GM18907 (cell line): ENCODE measurements around the gene WDR87.
"Not testable (repeated sequence)": the region's sequence is repeated elsewhere in the genome, so short reads cannot be mapped to it uniquely, and the experiment has no call there.

ENCODE experiments used
- ATAC-seq: cut with Tn5 transposase; IDR thresholded peaks from one replicate; pipeline ENCODE4 v1.9.1; 2021; ENCODE audit warnings: mild to moderate bottlenecking, moderate library complexity; ENCODE audit not compliant: unreplicated experiment

Gene WDR87

DNA sequence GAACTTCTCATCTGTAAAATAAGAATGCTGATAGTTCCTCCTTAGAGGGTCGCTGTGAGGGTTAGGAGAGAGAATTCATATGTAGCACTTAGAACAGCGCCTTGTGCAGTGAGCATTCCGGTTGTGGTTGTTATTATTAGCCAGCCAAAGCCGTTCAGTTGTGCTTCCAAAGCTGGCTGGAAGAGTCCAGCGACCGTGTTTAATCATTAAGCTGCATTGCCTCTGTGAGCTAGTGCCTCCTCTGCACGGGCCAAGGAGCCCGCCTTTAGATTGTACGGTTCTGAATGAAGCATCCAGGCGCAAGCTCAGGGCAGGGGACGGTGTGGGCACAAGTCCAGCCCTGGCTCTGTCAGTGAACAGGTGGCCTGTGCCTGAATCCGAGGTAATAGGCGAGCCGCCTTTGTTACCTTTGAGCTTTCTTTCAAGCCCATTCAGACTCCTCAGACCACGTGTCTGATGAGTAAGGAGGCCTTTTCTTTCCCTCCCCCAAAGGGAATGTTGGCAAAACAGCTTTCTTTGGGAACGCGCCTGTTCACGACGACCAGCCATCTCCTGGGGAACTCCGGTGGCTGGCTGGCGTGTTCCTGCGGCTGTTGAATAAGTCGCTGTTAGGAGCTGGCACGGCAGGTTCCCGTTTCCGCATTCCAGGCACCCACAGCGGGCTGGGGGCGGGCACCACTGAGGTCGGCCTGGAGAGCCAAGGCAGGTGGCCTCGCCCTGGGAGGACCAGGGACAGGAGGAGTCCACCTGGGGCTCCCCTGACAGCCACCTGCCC lies 25.7 kb upstream of the WDR87 start:
- ATAC-seq = peak; percentile 61

DNA sequence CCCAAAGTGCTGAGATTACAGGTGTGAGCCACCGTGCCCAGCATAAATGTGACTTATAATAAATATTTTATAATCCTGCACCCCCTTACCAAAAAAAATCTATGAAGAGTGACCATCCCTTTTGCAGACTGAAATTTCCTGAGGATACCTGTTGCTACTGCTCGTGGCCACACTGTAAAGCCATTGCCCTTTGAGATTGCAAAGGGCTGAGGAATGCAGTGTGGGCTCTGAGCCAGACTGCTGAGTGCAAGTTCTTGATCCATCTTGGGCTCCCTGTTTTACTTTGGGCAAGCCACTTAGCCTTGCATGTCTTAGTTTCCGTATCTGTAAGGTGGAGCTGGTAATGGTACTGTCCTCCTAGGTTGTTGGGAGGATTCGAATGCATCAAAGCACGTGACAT lies 24.0 kb upstream of the WDR87 start:
- ATAC-seq = no peak

DNA sequence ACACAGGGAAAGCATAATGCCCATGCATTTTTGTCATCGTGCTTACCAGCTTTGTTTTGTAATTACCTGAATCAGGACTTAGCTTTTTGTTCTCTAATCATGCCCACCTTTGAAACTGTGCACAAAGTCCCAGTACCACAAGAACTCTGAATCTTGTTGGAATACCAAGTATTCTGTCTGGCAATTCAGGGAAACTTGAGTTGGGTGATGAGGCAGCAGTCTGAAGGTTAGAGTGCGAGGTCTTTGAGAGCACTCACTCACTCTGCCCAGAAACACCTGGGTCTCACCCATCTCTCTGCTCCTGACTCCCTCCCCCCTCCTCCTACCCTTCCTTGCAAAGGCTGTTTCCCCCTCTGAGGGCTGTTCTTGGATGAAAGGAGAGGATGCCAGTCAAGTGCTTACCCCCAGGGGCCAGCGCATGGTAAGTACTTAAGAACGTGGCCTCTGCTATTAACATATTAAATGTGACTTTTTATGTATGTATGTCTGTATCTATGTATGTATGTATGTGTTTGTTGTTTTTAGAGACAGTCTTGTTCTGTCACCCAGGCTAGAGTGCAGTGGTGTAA lies 23.0 kb upstream of the WDR87 start:
- ATAC-seq = no peak

DNA sequence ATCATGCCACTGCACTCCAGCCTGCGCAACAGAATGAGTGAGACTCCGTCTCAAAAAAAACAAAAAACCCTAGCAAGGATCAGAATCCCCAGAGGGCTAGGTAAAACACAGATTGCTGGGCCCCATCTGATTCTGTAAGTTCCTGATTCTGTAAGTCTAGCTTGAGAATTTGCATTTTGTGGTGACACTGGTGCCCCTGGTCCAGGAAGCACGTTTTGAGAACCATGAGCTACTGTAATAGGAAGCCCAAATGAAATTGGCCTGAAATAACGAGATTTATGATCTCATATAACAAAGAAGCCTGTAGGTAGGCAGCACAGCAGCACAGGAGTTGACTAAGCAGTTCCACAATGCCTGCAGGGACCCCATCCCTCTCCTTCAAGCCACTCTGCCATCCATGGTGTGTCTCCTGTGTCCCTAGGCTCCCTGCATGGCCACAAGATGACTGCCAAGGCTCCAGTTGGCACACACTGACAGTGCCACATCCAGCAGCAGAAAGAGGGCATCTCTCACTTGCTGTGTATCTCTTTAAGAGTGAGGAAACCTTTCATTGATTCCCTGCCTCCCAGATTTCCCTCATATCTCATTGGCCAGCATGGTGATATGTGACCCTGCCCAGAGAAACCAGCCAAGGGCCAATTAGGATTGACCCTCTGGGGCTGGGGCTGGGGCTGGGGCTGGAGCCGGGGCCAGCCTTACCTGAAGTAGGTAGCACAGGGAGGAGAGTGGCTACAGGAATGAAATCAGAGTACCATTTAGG lies 22.3 kb upstream of the WDR87 start:
- peak; percentile 64 for ATAC-seq

DNA sequence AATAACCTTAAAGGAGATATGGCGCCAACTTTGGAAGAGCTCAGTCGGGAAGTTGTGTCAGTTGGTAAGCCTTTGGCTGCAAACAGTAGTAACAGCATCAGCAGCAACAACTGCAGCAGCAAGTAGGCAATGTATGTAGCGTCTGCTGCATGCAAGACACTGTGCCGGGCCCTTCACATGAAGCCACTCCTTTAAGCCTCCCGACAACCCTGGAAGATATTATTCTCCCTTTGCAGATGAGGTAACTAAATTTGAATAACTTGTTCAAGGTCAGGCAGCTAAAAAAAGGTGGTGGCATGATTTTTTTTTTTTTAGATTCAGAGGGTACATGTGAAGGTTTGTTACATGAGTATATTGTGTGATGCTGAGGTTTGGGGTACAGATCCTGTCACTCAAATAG lies 20.3 kb upstream of the WDR87 start:
- no peak for ATAC-seq

DNA sequence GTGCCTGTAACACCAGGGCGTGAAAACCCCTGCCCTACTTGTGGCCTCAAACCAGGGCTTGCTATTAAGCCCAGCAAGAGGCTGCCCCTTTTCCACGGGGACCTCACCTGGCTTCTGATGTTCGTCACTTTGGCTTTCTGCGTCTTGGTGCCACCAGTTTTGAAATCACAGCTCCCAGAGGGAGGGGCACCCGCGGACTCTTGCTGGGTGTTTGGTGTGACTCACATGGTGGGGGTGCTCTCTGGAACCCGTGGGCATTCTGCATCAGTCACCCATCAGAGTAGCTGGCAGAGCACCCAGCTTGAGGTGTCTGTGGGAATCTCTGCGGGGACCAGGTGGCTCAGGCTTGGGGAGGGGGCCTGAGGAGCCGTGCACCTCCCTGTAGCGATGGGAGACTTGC lies 19.9 kb upstream of the WDR87 start:
- ATAC-seq = no peak

DNA sequence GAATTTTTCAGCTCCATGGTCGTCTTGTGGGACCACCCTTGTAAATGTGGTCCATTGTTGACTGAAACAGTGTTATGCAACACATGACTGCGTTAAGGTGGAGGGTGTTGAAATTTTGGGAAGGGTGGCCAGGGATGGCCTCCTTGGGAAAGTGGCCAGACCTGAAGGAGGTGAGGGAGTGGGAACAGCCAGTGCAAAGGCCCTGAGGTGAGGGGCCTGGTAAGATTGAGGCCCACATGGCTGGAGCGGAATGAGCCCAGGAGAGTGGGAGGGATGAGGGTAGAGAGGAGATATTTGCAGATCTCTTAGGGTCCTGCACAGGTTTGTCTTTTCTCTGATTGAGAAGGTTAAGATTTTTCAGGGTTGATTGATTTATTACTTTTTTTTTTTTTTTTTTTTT lies 18.8 kb upstream of the WDR87 start:
- no peak for ATAC-seq

DNA sequence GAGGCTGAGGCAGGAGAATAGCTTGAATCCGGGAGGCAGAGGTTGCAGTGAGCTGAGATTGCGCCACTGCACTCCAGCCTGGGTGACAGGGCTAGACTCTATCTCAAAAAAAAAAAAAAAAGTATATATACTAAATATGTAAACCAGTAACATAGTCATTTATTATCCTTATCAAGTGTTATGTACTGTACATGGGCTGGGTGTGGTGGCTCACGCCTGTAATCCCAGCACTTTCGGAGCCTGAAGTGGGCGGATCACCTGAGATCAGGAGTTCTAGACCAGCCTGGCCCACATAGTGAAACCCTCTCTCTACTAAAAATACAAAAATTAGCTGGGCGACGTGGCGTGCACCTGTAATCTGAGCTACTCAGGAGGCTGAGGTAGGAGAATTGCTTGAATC lies 18.2 kb upstream of the WDR87 start:
- ATAC-seq = not testable (repeated sequence)

DNA sequence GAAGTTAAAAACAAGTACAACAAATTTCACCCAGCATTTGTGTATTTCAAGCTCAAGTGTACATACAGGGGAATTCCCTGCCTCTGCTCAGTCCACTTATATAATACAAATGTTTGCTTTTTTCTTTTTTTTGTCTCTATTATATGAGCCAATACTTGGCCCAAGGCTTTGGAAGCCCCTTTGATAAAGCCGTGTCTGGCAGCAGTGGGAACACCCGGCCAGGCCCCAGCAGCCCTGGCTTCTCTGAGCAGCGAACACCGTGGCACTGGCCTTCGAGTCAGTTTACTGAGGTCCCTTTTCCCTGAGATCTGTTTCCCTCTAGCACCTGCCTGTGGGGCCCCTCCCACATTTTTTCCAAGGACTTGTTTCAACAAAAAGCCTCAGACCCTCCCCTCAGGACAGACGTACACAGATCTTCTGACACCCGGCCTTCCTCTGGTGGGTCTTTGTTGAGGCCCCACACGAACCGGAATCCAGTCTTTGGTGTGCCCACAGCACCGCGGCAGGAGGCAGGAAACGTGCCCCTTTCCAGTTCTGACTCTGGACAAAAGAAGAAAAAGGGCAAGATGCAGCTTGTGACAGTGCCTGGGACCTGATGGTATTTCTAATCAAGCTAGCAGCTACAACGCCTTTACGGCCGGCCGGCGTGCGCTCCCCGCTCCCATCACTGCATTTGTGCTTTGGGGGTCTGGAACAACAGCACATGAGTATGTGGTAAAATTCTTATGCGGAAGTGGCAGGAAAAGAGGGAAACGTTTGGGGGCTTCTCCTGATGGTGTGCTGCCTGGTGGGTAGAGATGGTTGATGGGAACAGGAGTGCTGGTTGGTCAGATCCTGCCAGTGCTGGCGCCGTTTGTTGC lies 14.4 kb upstream of the WDR87 start:
- ATAC-seq = no peak

DNA sequence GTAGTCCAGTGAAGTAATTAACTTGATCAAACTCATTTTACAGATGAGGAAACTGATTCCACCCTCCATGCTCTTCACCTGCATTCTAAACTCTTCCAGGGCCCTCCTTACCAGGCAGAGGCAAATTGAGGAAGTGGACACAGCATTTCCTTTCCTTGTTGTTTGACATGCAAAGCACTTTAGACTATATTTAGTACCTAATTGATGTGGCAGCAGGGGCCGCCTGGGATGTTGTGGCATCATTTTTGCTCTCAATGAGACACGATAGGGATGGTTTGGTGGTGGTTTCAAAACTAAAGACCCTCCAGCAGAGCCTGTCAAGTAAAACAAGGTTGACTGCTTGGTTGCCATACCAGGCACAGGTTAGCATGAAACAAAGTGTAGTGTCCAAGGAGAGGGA lies 8.5 kb upstream of the WDR87 start:
- no peak for ATAC-seq

DNA sequence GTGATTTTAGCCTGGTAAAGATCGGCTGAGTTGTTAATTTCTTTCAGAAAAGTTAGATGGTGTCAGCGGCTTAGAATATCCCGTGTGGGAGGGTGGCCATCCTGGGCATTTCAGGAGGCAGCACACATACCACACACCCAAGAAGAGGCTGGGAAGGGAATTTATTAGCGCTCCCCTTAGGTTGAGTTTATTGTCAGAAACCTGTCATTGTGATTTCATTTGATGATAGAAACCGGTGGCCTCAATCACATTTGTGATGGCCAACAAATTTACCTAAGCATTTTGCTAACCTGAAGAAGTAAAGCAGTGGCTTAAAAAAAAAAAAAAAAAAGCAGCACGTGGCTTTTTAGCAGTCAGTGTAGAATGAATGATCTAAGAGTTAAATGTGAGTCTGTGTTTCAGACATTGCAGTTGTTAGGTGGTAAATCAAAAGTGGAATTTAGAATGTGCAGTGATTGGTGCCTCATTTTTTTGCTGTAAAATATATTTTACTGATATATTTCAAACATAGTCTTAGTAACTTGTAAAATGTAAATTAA lies 3.3 kb upstream of the WDR87 start:
- ATAC-seq = no peak

DNA sequence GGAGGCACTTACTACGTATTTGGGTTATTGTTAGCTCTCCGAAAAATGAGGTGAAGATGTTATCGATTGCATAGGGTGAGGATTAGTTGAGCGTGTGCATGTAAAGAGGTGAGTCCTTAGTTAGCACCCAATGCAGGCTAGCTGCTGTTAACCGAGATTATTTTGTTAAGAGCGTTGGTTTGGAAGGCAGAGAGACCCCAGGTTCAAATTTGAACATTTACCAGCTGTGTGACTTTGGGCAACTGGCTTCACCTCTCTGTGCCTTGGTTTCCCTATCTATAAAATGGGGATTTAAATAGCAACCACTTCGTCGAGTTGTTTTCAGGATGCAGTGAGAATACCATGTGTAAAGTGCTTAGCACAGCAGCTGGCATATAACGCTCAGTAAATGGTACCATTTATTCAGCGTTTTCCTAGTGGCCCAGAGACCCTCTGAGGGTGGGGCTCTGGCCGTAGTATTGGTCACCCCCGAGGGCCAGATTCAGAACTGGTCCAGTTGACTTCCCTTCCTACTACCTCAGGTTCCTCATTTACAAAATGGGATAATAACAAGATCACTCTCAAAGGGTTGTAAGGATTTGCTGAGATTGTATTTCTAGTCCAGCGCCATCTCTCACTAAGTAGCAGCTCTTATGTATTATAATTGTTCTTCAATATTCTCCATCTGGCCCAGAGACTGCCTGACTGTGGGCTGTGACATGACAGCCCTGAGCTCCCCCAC lies 1.5 kb upstream of the WDR87 start:
- ATAC-seq = no peak

DNA sequence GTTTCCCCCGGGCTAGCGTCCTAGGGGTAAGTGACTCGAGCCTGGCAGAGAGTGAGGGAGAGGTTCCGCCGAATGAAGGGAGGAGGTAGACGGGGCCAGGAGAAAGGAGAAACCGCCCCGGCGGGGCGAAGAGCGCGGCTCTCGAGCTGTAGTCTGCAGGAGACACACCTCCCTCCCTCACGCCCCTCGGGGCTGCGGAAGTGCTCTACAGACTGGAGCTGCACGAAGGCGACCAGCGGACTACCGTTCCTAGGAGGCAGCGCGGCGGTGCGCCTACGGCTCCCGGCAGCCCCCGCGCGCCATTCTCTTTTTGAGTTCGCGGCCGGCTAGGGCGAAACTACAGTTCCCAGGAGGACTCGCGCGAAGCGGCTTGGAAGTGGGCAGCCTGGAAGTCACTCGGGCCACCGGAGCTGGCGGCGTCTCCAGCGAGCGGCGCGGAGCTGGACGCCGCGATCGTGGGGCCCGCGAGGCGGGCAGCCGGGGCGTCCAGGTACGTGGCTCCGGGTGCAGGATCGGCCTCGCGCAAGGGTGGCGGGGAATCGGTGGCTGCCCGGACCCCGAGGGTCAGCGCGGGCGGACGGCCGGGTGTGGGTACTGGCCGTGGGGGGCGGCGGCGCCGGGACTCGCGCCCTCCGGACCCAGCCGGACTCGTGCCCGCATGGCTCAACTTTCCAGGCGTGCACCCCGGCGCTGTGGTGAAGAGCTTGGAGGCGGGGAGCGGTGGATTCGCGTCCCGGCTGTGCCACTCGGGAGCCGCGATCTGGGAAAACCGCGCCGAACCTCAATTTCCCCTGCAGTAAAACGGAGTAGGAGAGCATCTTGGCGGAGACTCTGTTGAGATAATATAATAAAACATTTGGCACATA lies 708 bp upstream of the WDR87 start, which contains the start of gene SIPA1L3:
TSS of gene SIPA1L3 (plus strand) at position 340 of the 866 bp plus-strand sequence. CDS start 174,358 bp downstream, outside the sequence.
- peak; percentile 87 for ATAC-seq

DNA sequence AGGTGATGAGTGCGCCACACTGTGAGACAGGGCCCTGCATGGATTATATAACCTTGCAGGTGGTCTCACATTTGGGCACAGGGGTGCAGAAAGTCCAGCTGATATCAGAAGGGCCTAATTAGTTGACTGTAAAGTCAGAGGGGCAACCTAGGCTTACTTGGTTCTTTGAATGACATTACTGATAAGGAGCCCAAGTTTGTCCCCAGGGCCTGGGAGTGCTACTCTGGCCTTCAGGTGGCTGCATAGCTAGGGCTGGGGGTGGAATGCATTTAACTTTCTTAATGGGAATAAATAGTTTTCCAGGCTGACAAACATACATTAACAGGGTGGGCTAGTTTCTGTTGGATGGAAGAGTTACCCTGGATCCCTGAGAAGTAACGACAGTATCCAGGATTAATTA lies 3.3 kb downstream of the WDR87 start:
- no peak for ATAC-seq

DNA sequence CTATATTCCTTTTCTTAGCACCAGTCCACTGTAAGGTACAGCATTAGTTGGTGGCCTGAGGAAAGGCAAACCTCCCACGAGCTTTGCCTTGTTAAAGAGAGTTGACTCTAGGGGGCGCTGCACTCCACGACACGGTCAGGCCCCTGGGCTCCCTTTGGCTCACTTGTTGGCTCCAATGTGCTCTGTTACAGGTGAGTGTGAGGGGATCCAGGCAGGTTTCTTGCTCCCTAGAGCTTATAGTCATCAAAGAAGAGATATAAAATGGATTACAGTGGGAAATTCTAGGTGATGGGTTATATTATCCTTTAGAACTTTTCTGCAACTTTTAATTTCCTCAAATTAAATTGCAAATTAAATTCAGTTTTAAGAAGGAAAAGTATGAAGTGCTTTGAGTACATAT lies 3.7 kb downstream of the WDR87 start:
- ATAC-seq = peak; percentile 41

DNA sequence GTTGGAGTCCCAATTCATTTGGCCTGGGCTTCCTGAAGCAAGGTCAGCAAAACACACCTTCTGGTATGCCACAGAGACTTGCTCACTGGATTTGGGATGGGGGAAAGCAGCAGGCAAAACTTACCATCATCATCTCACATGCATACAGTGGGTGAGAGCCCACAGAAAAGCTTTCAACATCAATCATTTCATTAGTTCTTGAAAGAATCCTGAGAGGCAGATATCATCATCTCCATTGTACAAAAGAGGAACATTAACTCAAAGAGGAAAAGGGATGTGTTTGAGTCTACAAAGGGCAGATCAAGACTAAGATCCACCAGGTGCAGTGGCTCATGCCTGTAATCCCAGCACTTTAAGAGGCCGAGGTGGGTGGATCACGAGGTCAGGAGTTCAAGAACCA lies 6.4 kb downstream of the WDR87 start:
- no peak for ATAC-seq

DNA sequence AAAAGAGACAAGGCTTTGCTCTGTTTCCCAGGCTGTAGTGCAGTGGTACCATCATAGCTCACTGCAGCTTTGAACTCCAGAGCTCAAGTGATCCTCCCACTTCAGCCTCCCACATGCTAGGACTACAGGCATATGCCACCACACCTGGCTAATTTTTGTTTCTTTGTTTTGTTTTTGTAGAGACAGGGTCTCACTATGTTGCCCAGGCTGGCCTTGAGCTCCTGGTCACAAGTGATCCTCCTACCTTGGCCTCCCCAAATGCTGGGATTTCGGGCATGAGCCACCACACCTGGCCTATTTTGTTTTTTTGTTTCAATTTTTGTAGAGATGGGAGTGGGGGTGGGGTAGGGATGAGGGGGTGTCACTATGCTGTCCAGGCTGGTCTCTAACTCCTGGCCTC lies 6.9 kb downstream of the WDR87 start:
- ATAC-seq = no peak

DNA sequence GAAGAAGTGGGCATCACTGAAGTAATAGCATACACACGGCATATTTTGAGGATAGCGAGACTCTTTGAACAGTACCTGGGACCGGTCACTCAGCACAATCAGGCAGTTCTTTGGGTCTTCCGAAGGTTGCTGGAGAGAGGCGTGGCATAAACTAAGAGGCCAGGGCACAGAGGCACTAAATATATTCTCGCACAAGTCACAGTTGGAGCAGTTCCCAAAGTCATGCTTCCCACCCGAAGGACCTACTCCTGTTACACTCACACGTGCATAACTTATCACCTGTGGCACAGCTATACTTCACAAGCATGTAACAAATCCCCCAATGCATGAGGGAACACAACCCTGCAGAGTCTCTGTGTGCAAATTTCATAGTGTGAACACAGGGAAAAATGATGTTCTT lies 10.2 kb downstream of the WDR87 start:
- ATAC-seq = no peak
